ENCODE data around the gene CTNNA3. TPM values are rescaled to one million over a fixed set of nuclear protein-coding genes. Genes with fewer than 3 reads are reported as not detected.

The CTNNA3 gene
- total RNA-seq, 1 donor from 2014 or later = not detected

- no peak for FAIRE-seq
- Histone ChIP-seq H3K4me3 (ENCODE audit: low read depth, low read length) (no peak overlapping the region), H3K27me3 (ENCODE audit: control insufficient read depth, insufficient read depth, low read length) (no peaks in the 10 kb centered on the region), H3K36me3 (ENCODE audit: control insufficient read depth, insufficient read depth, low read length) (no peaks in the 10 kb centered on the region)
- no peak for TF ChIP-seq CTCF (IDR thresholded peaks at IDR 0.05; ENCODE audit: insufficient read depth, low read length, severe bottlenecking)
- DNase-seq (ENCODE audit: low read depth) = no peak
Measured at GRCh38 chr10:66604195-66604594, 1091.8 kb downstream of the CTNNA3 start.

GRCh38 chr10:66591865-66592264 lies 1104.1 kb downstream of the CTNNA3 start:
- DNase-seq (ENCODE audit: low read depth) = peak; percentile 54
- FAIRE-seq = no peak
- no peaks in the 10 kb centered on the region for H3K36me3 ChIP-seq (ENCODE audit: control insufficient read depth, insufficient read depth, low read length)
- no peak for TF ChIP-seq CTCF (IDR thresholded peaks at IDR 0.05; ENCODE audit: insufficient read depth, low read length, severe bottlenecking)
- no peaks in the 10 kb centered on the region for H3K27me3 ChIP-seq (ENCODE audit: control insufficient read depth, insufficient read depth, low read length)
- H3K4me3 ChIP-seq (ENCODE audit: low read depth, low read length) = no peak overlapping the region

- FAIRE-seq (no peak), DNase-seq (ENCODE audit: low read depth) (no peak)
- Histone ChIP-seq H3K27me3 (ENCODE audit: control insufficient read depth, insufficient read depth, low read length) (no peaks in the 10 kb centered on the region), H3K36me3 (ENCODE audit: control insufficient read depth, insufficient read depth, low read length) (no peaks in the 10 kb centered on the region), H3K4me3 (ENCODE audit: low read depth, low read length) (no peak overlapping the region)
- no peak for TF ChIP-seq CTCF (IDR thresholded peaks at IDR 0.05; ENCODE audit: insufficient read depth, low read length, severe bottlenecking)
Measured at GRCh38 chr10:66587680-66588050, 1108.3 kb downstream of the CTNNA3 start.

GRCh38 chr10:66586897-66587679 lies 1108.9 kb downstream of the CTNNA3 start:
- no peak overlapping the region for H3K4me3 ChIP-seq (ENCODE audit: low read depth, low read length)
- no peaks in the 10 kb centered on the region for H3K36me3 ChIP-seq (ENCODE audit: control insufficient read depth, insufficient read depth, low read length)
- DNase-seq (ENCODE audit: low read depth) (no peak), FAIRE-seq (no peak)
- no peak for TF ChIP-seq CTCF (IDR thresholded peaks at IDR 0.05; ENCODE audit: insufficient read depth, low read length, severe bottlenecking)
- H3K27me3 ChIP-seq (ENCODE audit: control insufficient read depth, insufficient read depth, low read length) = no peaks in the 10 kb centered on the region

GRCh38 chr10:66586073-66586472 lies 1109.9 kb downstream of the CTNNA3 start:
- no peaks in the 10 kb centered on the region for H3K36me3 ChIP-seq (ENCODE audit: control insufficient read depth, insufficient read depth, low read length)
- no peaks in the 10 kb centered on the region for H3K27me3 ChIP-seq (ENCODE audit: control insufficient read depth, insufficient read depth, low read length)
- FAIRE-seq (no peak), DNase-seq (ENCODE audit: low read depth) (no peak)
- TF ChIP-seq CTCF (IDR thresholded peaks at IDR 0.05; ENCODE audit: insufficient read depth, low read length, severe bottlenecking) = no peak
- no peak overlapping the region for H3K4me3 ChIP-seq (ENCODE audit: low read depth, low read length)
